ENCODE measurements around the gene TBXAS1. TPM values are rescaled to one million over a fixed set of nuclear protein-coding genes. Genes with fewer than 3 reads are reported as not detected.
A peak's percentile ranks its signal among the peaks of the same experiment; 100 is the strongest.

Gene TBXAS1
- total RNA-seq, 1 donor from 2014 or later, result 35.5 TPM

DNA sequence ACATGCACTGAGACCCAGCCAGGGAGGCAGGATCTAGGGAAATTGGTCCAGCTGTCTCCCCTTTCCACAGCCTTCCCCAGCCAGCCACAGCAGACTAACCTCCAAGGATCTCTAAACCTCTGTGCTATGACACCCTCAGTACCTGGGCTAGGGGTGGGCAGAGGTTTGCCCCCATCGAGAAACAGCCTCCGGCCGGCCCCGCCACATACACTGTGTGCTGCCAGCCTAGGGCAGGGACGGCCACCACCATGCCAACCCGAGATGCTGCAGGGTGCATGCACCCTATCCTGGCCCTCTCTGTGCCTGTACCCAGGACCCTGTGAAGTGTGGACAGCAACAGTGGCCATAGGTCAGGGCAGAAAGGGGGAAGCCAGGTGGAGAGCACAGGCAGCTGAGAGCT lies 175.6 kb downstream of the TBXAS1 start:
- no peak for DNase-seq (ENCODE audit: low read depth)

DNA sequence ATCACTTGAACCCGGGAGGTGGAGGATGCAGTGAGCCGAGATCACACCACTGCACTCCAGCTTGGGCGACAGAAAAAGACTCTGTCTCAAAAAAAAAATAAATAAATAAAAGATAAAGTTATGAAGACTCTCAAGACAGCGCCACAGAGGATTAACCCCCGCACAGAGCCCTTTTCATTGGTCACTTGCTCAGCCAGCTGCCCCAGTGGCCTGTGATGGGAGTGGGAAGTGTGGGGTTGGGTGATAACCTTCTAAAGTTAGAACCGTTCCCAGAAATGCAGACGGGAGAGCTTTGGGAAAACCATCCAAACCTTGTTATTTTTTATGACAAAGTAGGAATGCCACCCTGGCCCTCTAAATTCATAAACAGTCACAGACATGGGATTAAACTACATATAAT lies 176.3 kb downstream of the TBXAS1 start:
- DNase-seq (ENCODE audit: low read depth), result no peak

DNA sequence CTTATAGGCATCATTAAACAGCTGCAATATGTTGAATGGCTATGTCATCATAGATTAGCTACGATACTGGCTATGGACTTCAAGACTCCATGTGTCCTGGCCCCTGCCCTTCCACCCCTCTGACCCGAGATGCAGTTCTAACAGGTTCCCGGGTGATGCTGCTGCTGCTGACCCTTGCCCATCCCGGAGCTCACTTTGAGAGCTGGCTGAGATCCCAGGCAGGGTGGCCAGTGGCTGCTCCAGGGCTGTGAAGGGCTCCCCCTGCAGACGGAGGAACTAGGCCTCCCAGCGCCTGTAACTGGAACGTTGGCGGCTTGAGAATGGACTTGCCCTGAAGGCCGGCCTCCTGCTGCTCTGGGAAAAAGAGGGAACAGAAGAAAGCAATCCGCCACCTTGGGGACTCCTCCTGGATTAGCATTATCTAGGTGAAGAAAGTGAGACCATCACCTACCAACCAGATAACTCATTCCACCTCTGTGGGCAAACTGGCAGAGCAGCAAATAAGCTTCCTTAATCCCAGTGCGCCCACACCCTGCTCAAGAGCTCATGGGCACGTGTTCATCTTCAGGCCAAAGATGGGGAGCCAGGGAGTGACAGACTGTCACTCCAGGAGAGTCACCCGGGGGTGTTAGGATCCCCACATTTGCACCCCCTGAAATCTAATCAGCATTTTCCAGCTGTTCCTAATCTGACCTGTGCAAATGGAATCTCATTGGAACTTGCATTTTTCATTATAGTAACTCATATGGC lies 176.9 kb downstream of the TBXAS1 start:
- DNase-seq (ENCODE audit: low read depth), result peak; percentile 28

DNA sequence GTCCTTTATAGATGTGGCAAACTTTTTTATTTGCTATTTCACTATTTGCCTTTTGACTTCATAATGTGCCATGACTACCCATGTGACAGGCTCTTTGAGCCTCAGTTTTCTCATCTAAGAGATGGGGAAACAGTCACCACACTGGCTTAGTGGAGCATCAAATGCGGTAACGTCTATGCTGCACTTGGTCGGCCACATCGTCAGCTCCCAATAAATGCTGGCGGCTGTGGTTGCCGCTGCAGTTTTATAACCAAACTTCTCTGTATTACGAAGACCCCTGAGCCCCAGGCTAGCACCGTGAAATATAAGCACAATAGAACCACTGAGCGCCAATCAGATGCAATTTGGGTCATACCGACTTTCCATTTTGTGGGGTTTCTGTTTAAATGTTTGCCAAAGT lies 177.5 kb downstream of the TBXAS1 start:
- DNase-seq (ENCODE audit: low read depth), result no peak

DNA sequence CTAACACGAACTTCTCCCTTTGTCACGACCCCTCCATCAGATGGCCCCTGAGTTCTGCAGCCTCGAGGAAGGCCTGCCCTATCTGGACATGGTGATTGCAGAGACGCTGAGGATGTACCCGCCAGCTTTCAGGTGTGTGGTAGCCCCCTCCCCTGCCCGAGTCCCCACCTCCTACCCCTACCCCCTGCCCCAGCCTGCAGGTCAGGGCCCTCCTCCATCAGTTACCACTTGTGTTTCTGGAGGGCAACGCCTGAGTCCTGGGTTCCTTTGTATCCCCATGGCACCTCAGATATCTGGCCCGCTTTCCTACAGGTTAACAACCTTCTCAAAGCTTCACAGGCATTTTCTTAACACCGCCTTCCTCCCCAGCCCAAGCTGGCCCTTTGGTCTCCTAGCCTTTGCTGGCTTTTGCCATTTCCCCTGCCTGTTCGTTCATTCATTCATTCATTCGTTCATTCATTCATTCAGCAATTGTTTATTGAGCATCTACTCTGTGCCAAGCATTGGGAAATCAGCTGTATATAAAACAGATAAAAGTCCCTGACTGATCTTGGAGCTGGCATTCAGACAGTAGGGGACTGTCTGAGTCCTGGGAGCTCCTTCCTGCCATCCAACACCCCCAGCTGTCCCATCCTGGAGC lies 178.1 kb downstream of the TBXAS1 start:
- no peak for DNase-seq (ENCODE audit: low read depth)

DNA sequence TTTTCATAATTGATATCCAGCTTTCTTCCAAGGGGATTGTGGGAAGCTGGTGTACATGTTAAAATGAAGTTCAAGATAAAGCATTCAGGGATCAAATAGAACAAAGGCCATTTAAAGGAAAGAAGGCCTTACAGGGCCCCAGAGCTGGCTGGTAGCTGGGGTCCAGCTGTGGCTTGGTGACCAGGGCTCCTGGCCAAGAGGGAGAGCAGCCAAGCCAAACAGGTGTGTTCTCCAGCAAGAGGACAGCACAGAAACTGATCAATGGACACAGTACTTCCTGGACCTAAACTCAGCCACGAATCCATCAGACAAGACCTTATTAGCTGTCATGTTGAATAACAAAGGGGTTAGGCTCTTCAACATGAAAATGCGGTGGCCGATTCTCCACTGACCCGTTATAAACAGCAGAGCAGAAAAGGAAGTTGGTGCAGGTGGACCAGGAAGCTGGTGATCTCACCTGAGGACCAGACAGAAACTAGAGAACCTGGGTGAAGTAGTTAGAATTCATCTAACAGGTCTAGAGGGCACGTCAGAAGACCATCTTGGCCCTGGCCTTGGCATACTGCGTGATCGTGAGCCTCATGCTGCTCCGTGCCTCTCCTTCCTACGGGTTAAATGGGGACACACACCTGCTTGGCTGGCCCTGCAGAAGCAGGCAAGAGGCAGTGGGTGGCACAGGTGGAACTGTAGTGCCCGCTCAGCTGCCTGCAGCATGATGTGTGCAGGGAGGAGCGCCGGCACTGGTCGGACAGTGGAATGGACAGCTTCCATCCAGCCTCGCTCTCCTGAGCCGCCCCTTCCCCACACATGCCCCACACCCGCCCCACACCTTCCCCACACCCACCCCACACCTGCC lies 179.9 kb downstream of the TBXAS1 start:
- DNase-seq (ENCODE audit: low read depth), result no peak

DNA sequence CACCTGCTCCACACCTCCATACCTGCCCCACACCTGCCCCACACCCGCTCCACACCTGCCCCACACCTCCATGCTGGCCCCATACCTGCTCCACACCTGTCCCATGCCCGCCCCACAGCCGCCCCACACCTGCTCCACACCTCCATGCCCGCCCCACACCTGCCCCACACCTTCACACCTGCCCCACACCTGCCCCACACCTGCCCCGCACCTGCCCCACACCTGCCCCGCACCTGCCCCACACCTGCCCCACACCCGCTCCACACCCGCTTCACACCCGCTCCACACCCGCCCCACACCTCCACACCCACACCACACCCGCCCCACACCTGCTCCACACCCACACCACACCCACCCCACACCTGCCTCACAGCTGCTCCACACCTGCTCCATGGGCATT lies 180.7 kb downstream of the TBXAS1 start:
- no peak for DNase-seq (ENCODE audit: low read depth)

DNA sequence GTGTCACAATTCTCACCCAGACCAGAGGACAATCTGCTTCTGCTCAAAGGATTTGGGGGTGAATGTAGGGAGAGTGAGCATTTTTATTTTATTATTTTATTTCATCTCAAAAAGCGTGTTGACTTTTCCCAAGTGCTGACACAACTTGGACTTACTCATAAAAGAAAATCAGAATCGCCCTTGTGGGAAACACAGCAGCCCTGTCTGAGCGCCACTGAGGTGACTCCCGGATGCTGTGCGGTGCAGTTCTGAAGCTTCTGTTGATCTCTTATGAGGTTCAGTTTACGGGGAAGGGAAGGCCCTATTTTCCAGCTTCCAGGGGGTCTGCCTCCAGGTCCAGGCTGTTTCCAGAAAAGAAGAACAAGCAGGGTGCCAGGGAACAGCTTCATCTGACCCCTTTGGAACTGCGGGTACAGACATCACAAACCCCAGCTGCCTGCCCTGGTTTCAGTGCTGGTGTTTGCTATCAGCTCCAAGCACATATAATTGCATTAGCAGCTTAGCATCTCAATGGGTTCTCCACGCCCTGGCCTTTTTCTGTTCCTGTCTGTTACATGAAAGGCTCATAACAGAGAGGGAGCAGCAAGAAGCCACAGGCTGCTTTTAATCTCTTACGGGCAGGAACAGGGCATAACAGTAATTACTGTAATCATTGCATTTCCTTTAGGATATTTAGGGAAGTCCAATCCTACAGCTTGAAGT lies 181.3 kb downstream of the TBXAS1 start:
- no peak for DNase-seq (ENCODE audit: low read depth)

DNA sequence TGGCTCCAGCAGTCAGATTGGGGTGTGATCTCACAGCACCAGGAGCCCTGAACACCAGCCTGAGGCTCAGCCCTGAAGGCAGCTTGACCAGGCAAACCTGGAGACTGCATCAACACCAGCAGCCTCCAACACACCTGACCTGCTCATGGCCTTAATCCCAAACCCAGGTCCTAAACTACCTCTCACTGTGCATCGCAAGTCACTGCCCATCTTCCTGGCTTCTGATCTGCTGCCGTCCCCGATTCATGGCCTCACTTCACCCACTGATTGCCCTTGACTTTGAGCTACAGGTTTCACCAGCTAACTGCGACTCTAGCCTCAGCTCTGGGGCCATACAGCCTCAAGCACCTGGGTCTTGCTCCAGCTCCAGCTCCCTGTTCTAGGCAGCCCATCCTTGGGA lies 184.6 kb downstream of the TBXAS1 start:
- DNase-seq (ENCODE audit: low read depth), result no peak

DNA sequence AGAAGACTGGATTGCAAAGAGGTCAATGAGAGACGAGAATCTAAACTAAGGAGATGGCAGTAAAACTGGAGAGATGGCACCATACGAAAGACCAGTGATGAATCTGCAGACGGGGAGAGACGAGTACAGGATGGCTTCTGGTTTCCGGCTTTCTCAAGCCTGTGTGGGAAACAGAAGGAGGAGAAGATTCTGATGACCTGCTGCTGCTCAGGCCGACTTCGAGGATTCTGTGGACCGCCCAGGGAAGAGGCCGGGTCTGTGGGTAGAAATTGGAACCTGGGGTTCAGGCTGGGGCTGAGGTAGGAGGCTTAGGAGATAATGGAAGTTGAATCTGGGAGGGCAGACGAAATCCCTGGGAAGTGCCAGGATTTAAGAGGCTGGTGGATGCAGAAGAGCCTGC lies 185.1 kb downstream of the TBXAS1 start:
- no peak for DNase-seq (ENCODE audit: low read depth)

DNA sequence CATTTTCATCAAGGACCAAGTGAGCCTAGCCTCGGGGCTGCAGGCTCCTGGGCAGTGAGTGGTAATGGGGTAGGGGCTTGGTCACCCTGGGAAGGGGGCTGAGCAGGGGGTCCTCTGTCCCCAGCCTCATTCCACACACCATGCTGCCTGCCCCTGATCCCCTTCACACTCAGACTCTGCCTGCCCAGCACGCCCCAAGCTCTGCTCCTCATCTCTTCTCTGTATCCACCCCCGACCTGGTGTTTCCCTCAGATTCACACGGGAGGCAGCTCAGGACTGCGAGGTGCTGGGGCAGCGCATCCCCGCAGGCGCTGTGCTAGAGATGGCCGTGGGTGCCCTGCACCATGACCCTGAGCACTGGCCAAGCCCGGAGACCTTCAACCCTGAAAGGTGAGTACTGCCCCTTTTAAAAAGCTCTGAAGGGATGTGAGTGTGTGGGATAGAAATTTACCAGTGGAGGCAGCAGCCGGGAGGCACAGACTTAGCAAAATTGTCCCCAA lies 186.5 kb downstream of the TBXAS1 start:
- DNase-seq (ENCODE audit: low read depth), result no peak

DNA sequence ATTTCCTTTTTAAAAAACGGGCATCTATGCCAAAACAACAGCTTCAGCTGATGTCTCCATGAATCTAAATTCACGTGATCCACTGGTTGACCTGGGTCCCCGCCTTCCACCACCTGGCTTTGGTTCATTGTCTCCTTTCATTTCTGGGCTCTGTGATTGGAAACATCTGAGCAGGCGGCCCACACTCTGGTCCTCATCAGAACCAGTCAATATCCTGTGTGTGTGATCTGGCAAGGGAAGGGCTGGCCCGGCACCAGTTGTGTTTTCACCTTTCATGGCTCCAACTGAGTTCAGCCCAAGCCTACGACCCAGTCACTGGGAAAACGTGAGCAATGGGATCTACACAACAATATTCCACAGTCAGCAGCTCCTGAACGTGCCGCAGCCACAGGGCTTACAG lies 187.5 kb downstream of the TBXAS1 start:
- DNase-seq (ENCODE audit: low read depth), result no peak

DNA sequence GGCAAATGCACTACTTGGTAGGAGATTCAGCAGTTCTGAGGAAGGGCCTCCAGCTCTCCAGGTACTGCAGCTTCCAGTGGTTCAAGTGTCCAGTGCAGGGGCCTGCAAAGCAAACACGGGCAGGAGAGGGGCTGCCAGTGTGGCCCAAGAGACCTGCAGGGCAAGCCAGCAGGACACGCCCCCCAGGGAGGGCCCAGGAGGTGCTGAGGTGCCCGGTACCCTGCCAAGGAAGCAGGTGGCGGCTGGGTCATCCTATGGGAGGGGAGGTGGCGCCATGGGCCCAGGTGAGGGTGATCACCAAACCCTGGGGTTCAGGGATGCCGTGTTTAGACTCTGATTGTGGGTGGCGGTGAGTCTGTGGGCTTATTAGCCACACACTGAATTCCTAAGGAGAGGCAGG lies 188.0 kb downstream of the TBXAS1 start:
- DNase-seq (ENCODE audit: low read depth), result no peak

DNA sequence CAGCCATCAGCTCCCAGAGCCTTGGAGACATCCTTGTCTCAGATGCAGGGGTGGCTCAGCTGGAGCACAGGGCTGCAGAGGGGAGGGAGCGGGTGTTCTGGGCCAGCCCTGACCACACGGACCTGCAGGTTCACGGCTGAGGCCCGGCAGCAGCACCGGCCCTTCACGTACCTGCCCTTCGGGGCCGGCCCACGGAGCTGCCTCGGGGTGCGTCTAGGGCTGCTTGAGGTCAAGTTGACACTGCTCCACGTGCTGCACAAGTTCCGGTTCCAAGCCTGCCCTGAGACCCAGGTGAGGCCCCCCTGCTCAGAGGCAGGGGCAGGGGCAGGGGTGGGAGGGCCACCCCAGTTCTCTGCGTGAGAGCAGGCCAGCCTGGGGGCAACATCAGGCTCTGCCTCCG lies 188.5 kb downstream of the TBXAS1 start:
- no peak for DNase-seq (ENCODE audit: low read depth)

DNA sequence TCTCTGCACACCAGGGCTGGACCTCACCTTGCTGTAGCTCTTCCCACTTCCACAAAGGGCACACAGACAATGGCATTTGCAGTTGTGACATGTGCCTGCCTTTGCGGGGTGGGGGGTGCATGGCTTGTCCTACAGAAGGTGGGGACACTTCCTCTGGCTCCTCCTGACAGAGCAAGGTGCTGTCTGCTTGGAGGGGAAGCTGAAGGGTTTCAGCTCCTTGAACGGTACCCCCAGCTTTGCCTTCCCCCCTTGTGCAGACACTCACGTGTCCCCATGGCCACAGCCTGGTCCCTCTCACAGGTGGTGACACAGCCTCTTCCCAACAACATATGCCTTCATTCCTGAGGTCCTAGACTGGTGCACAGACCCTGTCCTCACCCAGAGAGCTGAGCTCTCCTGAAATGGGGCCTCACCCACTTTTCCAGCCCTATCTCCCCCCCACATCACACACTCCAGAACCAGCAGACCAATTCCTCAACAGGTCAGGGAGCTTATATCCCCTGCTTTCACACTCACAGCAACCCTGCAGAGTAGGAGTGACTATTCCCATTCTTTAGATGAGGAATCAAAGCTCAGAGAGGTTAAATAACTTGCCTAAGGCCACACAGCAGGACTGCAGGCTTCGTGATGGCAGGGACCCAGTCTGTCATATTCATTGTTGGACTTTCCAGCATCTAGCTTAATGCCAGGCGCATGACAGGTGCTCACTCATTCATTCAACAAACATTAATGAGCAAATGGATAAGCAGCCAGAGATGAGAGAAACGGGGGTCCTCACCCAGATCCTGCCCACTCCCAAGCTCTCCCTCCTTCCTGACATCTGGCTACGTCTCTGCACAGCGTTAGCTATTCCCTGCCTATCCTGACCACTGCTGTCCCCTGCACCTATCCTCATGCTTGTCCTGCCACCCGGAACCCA lies 189.3 kb downstream of the TBXAS1 start:
- DNase-seq (ENCODE audit: low read depth), result no peak

DNA sequence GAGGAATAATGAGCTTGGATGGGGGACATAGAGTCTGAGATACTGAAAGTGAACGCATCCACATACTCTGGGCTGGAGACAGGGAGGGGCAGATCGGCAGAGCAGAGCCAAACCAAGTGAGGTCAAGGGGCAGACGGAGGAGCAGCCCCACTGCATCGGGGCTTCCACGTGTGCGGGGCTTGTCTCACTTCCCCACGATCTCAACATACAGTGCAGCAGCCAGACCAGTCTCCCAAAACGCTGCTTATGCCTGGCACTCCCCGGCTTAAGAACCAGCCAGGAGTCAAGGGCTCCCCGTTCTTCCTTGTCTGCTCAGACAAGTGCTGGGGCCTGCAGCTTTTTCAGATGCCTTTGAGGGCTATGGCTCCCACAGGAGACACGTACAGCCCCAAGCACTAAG lies 190.1 kb downstream of the TBXAS1 start:
- DNase-seq (ENCODE audit: low read depth), result no peak

DNA sequence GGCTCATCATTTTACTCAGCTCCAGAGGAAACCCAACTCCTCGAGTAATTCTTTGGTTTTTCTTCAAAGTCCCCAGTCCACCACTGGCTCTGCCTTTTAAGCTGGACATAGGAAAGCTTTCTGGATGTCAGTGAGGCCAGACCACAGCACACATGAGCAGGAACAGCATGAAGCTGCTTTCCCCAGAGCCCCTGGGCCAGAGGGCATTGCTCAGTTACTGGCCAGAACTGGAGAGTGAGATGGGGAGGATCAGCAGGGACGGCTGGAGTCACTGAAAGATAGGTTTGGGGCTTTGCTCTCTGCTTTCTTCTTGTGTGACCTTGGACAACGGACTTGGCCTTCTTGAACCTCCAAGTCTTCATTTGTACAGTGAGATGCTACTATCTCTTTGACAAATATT lies 190.5 kb downstream of the TBXAS1 start:
- no peak for DNase-seq (ENCODE audit: low read depth)

DNA sequence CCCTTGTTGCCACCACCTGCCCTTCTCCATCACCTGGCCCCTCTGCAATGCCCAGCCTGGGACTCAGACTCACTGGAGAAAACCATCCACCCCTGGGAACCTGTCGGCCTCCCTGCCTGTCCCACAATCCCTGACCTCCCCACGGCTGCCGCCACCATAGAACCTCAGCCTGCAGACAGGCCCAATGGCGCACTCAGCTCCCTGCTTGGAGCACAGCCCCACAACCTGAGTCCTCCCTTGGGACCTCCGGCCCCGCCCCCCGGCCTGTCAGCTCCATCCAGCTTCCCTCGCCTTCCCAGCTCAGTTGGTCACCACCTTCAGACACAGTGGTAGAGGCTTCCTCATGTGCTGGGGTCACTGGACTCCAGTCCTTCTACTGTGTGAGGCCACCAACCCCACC lies 192.5 kb downstream of the TBXAS1 start:
- no peak for DNase-seq (ENCODE audit: low read depth)

DNA sequence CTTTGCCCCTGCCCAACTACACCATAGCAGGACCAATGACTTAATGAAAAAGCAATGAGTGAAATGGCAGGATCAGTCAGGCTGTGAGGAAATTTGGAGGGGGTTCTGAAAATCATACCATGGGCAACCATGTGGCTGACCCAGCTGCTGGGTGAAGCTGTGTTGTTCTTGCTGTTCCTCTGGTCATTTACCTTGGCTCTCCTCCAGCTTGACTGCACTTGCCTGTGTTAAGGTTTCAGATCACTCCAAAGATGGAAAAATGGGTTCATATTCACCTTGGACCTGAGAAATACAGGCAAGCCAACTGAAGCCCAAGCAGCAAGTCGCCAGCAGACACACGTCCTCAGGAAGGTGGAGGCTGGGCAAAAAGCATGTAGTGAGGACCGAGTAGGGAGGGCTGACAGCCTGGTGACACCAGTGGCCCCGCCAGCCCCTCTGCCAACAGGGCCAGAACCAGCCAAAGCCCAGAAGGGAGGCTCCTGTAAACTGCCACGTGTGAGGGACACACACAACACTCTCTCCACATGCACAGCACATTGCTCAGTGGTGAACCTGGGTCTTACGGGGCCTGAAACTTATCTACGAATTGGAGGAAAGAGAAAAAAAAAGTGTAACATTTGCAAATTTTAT lies 193.6 kb downstream of the TBXAS1 start:
- no peak for DNase-seq (ENCODE audit: low read depth)

DNA sequence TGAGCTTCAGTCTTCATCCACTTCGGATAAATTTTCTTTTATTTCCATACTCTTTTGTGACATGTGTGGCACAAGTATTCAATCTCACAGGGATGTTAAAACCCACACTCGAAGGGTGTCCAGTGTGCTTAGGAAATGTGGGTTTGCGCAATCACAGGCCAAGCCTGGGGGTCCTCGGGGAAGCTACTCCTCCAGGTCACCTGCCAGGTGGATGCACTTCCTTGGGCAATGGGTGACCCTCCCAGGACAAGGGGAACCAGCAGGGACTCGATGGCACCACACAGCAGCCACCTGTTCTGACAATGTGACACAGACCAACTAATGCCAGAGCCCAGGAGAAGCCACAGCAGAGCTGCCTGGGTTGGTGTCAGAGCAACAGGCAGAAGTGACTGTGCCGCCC lies 194.7 kb downstream of the TBXAS1 start:
- DNase-seq (ENCODE audit: low read depth), result no peak

Measured in renal cortical epithelial cell (primary cell).